CD4-positive, alpha-beta T cell treated with Interleukin-21 for 1 hour (primary cell): ENCODE measurements around the gene MOV10.

ENCODE experiments used
- DNase-seq: peaks from one replicate; pipeline ENCODE4 v3.0.0-alpha.2; 2020

MOV10 gene

DNA sequence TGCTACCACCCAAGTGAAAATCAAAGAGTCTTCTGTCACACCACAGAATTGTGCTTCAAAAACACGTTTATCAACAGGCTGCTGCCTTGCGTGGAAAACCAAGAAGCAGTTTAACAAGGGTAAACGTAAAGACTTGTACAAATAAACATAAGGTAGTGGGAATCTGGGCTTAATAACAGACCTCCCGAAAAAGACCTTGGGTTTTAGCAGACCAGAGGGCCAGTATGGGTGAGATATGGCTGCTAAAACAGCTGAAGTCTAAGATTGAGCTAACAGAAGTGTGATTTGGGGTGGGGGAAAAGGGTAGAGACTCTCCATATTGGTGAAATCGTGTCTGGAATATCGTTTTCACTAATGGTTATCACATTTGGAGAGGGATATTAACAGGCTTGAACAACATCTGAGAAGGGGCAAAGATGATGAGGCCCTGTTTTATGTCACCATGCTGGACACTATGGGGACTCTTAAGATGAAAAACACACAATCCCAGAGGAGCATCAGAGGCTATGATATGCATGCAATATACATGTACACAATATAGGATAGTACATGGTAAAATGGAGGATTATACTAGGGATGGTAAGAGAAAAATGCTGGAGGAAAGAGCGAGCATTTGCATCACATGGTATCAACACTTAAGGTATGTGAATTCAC lies 1.4 kb downstream of the MOV10 start:
- no peak for DNase-seq

DNA sequence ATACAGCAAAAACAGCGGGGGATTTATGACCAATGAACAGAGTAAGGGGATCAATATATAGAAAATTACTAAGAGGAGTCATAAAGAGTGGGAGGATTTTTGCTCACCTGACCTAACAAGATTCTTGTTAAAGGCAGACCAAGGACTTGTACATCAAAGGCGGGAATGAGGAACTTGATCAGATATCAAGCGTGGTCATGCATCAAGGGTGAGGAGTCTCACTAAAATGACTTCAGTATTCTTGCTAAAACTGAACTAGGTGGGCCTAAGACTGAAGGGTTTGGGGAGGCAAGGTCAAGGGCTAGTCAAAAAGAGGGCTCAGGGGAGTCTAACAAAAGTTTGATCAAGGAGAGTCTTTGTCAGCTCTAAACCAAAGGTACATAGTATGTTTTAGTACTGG lies 2.1 kb downstream of the MOV10 start:
- DNase-seq: no peak

DNA sequence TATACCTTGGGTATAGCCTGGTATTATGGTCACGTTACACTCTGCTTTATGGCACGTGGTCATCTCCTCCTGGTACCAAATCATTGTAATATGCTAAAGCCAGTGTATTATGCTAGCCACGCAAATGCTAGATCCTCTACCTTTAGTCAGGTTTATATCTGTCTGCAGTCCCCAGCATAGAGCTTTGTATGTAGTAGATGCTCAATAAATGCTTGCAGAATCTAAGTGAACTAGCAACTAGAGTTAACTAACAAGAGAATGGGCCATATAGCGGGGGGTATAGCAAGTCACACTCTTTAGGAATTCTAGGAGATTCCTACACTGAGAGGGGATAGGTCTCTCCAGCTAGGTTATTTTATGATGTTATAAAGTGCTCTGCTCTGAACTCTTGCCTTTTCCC lies 3.0 kb downstream of the MOV10 start:
- DNase-seq: no peak

DNA sequence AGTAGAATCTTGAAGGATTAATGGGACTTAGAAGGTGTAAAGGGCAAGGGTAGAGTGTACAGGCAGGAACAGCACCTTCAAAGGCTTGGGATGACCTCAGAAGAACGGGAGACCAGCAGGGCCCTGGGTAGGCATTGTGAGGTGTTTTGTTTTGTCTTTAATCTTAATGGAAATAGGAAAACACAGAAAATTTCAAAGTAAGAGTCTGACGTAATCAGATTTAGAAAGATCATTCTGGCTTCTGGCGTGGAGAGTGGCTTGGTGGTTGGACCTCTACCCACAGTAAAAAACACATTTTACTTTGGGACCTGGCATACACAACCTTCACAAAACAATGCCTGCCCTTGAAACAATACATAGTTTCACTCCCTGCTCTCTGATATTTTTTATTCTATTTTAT lies 4.1 kb downstream of the MOV10 start:
- no peak for DNase-seq

DNA sequence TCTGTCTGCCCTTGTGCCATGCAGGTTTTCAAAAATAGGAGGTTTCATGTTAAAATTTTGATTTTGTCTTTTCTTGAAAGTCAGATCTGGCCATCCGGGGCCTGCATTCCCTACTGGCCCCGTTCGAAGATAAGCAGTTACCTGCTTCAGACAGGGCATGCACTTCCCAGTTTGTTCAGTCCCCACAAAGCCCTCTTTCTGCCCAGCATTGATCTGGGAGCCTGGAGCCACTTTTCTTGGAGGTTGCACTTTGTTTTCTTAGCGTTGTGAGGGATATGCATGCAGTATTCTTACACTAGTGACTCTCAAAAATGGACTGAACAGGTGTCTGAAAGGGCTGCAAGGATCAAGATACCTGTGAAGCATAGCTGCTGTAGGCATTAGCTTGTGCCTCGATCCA lies 11.5 kb downstream of the MOV10 start:
- no peak for DNase-seq

DNA sequence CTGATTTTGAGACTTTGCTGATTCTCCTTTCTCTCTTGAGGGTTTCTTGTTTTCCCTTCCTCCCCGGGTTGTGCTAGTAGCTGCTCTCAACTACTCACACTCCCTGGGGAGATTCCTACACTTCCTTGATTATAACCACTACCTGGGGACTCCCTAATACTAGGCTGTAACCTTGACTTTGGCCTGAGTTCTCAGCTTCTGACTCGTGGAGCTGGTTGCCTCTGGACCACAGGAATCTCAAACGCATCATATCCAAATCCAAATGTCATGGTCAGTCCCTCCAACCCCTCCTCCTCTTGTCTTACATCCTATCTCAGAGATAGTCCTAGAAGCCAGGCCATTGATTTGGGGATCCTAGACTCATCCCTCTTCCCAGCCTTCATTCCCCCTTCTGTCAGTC lies 12.0 kb downstream of the MOV10 start:
- no peak for DNase-seq

DNA sequence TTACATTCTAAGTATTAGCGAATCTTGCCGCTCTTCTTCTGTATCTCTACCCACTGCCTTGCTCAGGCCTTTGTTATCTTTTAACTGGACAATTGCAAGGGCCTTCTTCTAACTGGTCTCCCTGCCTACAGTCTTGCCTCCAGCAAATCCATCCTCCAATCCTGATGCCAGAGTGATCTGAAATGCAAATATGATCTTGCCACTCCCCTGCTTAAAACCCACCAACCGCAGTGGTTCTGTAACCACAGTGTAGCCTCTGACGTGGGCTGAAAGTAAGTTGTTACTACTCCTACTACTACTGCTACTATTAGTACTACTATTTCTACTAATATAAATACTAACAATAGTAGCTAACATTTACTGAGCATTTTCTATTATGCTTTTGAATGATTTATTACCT lies 12.4 kb downstream of the MOV10 start:
- DNase-seq: no peak

DNA sequence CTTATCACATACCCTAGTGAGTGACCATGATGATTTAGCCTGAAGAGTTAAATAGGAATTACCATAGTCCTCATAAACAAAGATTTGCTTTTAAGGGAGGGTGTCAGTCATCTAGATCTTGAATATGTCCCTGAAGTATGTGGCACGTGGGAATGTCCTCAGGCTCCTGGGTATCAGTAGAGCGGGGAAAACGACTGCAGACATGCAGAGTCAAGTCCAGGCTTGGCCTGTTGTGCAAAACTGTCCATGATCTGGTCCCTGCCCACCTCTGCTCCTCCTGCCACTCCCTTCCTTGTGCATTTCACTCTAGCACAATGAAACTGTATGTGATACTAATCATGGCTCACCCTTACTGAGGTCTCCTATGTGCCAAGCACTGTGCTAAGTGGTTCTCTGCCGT lies 12.9 kb downstream of the MOV10 start:
- DNase-seq: no peak

DNA sequence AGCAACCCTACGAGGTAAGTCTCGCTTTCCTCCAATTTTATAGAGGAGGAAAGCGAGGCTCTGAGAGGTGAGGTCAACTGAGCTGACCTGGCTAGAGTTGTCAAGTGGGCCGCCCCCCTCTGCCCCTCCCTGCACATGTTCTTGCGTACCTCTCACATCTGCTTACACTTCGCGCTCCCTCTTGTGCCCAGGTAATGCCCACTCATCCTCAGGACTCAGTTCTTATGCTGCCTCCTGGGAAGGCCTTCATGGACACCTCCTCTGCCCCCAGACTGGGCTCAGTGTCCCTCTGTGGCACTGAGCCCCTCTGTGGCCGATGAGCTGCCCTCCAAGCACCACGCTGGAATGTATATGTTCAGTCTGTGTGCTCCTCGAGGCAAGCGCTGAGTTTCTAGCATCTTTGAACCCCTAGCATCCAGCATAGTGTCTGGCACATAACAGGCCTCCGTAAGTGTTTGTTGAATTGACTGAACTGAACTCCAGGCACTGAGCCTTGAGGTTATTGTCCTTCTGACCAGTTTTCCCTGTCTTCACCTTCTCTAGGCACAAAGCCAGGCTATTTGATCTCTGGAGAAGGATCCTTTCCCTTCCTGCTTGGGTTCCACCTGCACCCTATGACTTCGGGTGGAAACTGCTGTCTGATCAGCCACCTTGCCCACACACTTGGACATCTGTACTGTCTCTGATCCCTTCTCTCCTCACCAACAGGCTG lies 13.5 kb downstream of the MOV10 start:
- no peak for DNase-seq

DNA sequence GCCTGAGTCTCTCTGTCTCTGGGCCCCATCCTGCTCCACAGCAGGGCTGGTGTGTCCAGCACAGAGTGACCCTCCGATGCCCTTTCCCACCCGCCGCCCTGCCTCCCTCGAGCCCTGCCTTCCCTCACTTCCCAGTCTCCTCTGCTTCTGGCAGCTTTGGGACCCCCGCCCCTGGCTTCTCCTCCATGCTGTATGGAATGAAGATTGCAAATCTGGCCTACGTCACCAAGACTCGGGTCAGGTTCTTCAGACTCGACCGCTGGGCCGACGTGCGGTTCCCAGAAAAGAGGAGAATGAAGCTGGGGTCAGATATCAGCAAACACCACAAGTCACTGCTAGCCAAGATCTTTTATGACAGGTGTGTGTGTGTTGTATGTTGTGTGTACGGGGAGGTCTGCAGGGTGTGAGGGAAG lies 14.3 kb downstream of the MOV10 start:
- no peak for DNase-seq

DNA sequence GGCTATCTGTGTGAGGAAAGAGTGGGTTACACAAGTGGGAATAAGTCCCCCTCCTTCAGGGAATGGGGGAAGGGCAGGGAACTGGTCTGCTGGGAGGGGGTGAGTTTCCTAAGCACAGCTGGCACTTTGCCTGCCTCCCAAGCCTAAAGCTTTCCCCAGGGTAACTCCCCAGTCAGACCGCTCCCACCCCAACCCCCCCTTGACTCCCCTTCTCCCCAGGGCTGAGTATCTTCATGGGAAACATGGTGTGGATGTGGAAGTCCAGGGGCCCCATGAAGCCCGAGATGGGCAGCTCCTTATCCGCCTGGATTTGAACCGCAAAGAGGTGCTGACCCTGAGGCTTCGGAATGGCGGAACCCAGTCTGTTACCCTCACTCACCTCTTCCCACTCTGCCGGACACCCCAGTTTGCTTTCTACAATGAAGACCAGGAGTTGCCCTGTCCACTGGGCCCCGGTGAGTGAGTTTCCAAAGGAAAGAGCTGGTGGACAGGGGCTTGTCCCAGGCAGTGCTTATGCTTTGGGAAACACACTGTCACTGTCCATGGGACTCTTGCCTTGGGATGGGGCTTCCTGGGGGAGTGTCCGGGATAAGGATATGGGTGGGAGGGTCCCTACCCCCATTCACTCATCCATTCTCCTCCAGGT lies 14.9 kb downstream of the MOV10 start:
- DNase-seq: no peak

DNA sequence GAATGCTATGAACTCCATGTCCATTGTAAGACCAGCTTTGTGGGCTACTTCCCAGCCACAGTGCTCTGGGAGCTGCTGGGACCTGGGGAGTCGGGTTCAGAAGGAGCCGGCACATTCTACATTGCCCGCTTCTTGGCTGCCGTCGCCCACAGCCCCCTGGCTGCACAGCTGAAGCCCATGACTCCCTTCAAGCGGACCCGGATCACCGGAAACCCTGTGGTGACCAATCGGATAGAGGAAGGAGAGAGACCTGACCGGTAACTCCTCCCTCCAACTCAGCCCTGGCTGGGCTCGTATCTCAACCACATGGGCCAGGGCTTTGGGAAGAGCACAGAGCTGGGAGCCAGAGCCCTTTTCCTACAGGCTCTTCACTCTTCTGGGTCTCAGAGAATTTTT lies 15.4 kb downstream of the MOV10 start:
- no peak for DNase-seq

DNA sequence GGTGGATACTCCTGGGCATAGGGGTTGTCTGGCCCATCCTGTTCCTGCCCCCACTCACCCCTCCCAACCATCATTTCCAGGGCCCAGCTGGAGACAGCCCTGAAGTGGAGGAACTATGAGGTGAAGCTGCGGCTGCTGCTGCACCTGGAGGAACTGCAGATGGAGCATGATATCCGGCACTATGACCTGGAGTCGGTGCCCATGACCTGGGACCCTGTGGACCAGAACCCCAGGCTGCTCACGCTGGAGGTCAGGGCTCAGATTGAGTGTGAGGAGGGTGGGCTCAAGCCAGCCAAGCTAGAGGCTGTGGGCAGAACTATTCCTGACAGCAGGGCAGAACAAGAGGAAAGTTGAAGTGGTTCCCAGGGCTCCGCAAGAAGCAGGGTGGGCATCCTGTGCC lies 18.2 kb downstream of the MOV10 start:
- DNase-seq: no peak

DNA sequence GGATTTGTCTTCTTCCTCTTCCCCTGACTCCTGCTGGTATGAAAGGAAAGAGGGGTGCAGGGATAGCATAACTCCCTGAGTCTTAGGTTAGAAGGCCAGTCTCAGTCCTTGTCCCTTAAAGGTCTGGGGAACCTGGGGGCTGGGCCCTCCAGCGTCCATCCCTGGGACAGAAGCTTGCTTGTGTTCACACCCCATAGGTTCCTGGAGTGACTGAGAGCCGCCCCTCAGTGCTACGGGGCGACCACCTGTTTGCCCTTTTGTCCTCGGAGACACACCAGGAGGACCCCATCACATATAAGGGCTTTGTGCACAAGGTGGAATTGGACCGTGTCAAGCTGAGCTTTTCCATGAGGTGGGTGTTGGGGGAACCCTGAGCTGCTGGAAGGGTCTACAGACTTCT lies 19.4 kb downstream of the MOV10 start:
- no peak for DNase-seq

DNA sequence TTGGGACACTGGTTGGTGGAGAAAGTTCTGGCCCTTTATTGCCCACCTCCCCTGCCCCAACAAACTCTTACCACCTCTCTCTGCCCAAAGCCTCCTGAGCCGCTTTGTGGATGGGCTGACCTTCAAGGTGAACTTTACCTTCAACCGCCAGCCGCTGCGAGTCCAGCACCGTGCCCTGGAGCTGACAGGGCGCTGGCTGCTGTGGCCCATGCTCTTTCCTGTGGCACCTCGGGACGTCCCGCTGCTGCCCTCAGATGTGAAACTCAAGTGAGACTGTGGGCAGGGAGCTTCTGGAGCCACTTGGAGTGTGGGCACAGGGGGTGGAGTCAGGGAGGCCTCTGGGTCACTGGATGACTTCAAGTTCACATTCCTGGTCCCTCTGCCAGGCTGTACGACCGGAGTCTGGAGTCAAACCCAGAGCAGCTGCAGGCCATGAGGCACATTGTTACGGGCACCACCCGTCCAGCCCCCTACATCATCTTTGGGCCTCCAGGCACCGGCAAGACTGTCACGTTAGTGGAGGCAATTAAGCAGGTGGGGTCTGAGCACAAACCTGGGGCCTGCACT lies 20.0 kb downstream of the MOV10 start:
- no peak for DNase-seq

DNA sequence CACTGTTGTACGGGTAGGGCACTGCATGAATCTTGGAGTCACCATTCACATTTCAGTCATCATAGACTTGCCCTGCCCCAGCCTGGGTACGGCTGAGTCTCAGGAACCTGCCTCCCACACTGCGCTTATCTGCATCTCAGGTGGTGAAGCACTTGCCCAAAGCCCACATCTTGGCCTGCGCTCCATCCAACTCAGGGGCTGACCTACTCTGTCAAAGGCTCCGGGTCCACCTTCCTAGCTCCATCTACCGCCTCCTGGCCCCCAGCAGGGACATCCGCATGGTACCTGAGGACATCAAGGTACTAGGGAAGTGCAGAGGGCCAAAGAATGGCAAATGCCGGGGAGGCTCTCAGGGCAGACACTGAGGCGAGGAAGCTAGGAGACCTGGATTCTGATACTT lies 20.8 kb downstream of the MOV10 start:
- no peak for DNase-seq

DNA sequence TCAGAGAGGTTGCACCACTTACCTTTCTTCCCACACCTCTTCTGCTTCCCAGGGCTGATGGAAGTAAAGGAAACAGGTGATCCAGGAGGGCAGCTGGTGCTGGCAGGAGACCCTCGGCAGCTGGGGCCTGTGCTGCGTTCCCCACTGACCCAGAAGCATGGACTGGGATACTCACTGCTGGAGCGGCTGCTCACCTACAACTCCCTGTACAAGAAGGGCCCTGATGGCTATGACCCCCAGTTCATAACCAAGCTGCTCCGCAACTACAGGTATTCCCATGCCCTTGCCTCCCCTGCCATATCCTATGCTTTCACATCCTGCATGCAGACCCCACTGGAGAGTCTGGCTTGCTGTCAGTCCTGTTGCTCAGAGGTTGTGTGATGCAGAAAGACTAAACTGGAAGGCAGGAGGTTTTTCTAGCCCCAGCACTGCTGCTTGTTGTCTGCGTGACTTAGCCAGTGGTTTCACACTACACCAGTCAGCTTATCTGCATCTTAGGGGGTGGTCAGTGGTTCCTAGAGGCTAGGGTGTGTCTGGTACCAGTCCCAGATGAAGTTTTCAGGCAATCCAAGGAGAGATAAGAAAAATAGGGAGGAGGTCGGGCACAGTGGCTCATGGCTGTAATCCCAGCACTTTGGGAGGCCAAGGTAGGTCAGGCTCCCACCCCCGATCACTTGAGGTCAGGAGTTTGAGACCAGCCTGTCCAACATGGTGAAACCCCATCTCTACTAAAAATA lies 22.3 kb downstream of the MOV10 start:
- DNase-seq: no peak

DNA sequence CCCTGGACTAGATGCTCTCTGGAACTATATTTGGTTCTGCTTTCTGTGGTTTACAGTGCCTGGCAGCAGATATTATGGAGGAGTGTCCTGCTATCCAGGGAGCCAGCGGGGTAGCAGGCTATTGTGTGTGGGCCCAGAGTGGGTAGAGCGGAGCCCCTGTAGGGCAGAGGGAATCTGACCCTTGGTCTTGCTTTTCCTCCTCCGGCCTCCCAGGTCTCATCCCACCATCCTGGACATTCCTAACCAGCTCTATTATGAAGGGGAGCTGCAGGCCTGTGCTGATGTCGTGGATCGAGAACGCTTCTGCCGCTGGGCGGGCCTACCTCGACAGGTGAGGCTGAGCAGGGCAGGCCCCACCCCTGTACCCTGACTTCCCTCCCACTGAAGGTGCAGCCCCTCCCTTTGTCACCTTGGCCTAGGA lies 23.3 kb downstream of the MOV10 start:
- no peak for DNase-seq

DNA sequence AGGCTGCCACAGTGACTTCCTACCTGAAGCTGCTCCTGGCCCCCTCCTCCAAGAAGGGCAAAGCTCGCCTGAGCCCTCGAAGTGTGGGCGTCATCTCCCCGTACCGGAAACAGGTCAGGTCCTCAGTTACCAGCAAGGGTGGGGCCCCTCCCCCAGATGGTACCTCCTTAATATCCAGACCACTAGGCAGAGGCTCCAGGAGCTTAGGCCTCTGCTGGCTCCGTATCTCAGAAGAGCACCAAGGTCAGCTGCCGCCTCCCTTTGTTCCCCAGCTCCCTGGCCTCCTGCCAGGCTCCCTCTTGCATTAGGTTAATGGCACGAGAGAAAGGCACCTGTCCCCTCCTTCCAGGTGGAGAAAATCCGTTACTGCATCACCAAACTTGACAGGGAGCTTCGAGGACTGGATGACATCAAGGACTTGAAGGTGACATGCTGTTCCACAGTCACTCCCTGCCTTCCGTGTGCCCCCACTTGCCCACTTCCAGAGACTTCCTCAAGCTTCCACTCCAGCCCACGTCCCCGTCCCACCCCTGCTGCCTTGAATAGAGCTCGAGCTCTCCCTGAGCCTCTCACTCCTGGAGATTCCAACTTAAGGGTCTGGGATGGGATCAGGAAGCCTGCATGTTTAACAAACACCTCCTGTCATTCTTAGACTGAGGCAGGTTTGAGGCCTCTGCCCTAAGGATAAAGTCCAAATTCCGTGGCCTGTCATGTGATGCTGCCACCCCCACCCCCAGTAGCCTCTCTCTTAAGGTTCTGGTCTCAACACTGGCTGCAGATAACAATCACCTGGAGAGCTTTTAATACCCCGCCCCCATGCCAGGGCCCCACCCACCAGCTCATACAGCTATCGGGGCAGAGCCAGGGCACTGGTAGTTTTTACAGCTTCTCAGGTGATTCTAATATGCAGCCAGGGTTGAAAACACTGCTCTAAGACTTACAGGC lies 24.2 kb downstream of the MOV10 start:
- DNase-seq: no peak

DNA sequence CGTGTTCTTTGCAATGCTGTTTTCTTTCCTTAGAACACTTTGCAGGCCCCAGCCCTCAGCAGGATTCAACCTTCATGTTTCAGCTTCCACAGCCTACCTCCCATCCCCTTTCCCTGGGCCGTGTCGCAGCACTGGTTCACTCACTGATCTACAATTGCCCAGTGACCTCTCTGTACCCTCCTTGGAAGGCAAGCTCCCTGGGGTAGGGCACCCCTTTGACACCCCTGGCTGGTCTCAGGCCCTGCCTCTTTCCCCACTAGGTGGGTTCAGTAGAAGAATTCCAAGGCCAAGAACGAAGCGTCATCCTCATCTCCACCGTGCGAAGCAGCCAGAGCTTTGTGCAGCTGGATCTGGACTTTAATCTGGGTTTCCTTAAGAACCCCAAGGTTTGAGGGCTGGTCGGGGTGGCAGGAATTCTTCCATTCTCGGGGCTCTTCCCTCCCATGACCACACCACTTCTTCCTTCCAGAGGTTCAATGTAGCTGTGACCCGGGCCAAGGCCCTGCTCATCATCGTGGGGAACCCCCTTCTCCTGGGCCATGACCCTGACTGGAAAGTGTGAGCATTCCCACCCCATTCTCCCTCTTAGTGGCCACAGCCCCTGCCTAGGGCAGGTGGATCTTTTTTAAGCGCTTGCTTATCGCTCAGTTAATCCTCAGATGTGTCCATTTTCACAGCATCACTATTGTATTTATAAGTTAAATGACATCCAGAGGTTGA lies 25.1 kb downstream of the MOV10 start:
- DNase-seq: no peak
